Breast epithelium (tissue), 3 donors: ENCODE data around the gene PLEKHA5.

Source experiments
- POLR2A ChIP-seq: fragments of 450-650 bp; IDR thresholded peaks from one replicate; pipeline ENCODE4 v1.6.1; 2016; ENCODE audit warnings: antibody characterized with exemption, mild to moderate bottlenecking, moderate library complexity
- TF ChIP-seq, protein P1 (sequence below), 3 donors: fragments of 450-650 bp; IDR thresholded peaks; one replicate each; pipeline ENCODE4 v1.5.1; 2016 to 2017; ENCODE audit warnings: antibody characterized with exemption in 3 of 3, mild to moderate bottlenecking in 3 of 3, moderate library complexity in 3 of 3

- TF ChIP-seq, protein P1, sequence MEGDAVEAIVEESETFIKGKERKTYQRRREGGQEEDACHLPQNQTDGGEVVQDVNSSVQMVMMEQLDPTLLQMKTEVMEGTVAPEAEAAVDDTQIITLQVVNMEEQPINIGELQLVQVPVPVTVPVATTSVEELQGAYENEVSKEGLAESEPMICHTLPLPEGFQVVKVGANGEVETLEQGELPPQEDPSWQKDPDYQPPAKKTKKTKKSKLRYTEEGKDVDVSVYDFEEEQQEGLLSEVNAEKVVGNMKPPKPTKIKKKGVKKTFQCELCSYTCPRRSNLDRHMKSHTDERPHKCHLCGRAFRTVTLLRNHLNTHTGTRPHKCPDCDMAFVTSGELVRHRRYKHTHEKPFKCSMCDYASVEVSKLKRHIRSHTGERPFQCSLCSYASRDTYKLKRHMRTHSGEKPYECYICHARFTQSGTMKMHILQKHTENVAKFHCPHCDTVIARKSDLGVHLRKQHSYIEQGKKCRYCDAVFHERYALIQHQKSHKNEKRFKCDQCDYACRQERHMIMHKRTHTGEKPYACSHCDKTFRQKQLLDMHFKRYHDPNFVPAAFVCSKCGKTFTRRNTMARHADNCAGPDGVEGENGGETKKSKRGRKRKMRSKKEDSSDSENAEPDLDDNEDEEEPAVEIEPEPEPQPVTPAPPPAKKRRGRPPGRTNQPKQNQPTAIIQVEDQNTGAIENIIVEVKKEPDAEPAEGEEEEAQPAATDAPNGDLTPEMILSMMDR (IDR thresholded peaks at IDR 0.05): no peak
- TF ChIP-seq POLR2A: no peak
Measured at GRCh38 chr12:19161216-19161615, 31.7 kb downstream of the PLEKHA5 start.
